Stimulated activated CD8-positive, alpha-beta memory T cell treated with anti-CD3 and anti-CD28 coated beads, Interleukin-15, amount 100 ng/mL, for 4 hours (primary cell): ENCODE measurements around the gene ZSWIM7.

ENCODE experiments used
- DNase-seq, 2 donors: peaks; one replicate each; pipeline ENCODE4 v3.0.0-alpha.2; 2020; ENCODE audit warnings: low read depth in 2 of 2

Gene ZSWIM7

DNA sequence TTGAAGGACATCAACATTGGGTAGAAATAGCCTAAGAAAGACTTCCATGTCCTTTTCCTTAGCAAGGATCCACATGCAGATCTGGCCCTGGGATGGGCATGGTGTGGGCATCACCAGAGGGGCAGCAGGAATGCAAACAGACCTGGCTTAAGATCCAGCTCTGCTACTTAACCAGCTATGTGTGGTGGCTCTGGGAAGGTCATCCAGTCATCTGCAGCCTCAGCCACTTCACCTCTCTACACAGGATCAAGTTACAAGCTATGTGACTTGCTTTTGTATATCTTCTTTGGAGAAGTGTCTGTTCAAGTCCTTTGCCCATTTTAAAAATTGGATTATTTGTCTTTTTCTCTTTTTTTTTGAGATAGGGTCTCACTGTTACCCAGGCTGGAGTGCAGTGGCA lies 68.1 kb downstream of the ZSWIM7 start:
- no peak for DNase-seq

DNA sequence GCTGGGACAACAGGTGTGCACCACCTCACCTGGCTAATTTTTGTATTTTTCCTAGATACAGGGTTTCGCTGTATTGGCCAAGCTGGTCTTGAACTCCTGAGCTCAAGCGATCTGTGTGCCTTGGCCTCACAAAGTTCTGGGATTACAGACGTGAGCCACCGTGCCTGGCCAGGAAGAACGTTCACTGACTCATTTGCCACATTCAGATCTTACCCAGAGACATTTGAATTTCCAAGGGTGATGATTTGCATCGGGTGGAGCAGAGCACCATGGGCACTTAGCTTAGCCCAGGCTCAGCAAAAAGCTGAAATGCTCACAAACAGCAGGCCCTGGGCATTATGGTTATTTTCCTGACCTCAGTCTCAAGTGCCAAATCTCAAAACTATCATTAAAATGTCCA lies 69.1 kb downstream of the ZSWIM7 start:
- DNase-seq = no peak

DNA sequence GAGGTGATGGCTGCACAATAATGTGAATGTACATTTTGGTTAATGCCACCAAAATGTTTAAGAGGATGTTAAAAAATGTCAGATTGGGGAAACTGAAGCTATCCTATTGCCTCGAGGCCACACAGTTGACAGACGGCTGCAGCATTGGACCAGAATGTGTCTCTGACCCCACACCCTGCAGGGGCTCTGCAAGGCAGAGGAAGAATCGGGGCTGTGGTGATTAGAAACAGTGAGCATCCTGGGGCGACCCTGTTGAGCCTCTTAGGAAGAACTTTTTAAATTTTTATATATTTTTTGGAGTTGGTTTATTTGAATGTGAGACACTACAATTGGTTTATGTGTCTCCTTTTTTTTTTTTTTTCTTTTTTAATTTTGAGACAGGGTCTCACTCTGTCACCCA lies 69.6 kb downstream of the ZSWIM7 start:
- no peak for DNase-seq

DNA sequence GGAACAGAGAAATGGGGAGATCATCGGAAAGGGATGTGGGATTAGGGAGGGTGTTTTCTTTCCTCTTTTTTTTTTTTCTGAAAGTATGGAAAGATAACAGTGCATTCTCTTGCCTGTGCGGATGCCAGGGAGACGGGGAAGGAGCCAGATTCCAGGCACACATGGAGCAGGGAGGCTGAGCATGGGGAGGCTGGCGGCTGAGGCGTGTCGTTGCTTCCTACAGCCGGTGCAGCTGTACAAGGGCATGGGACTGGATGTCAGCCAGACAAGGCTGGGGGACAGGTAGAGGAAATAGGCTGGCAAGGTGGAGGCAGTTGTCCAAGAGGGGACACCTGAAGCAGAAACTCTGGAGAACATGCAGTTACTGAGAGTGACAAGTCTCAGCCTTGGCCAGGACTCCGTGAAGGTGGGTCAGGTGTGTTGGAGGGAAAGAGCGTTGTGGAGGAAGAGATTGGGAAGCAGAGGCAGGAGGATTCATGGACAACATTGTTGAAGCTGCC lies 71.2 kb downstream of the ZSWIM7 start:
- DNase-seq = no peak
